ENCODE measurements around the gene RNASEH2A. TPM values are rescaled to one million over a fixed set of nuclear protein-coding genes. Genes with fewer than 3 reads are reported as not detected.
A peak's percentile ranks its signal among the peaks of the same experiment; 100 is the strongest.

The RNASEH2A gene
- total RNA-seq, 4 donors from 2014 or later = 2.3 to 18.9 (median 3.1) TPM

GRCh38 chr19:12834566-12834943 lies 28.2 kb downstream of the RNASEH2A start, which contains the start of gene RTBDN:
Gene RTBDN (minus strand): TSS chr19:12834579. CDS start chr19:12829979, 4,600 bp downstream.
- DNase-seq = no peak
- intact Hi-C loops (cut with DNase I; ENCODE audit: low total_unique reads) = no loop called here
- no peak within 1 kb of the TSS for H3K27ac ChIP-seq
- TF ChIP-seq CTCF (IDR thresholded peaks at IDR 0.05) (no peak), POLR2A (IDR thresholded peaks at IDR 0.05) (no peak)
- H3K4me3 ChIP-seq = peak within 1 kb of the TSS in 1 of 2 donors; percentile 23
- no peaks in the 10 kb centered on the region for H3K36me3 ChIP-seq
- peaks cover 0 to 14% of the 10 kb centered on the region in 2 donors for H3K4me1 ChIP-seq
- H3K9me3 ChIP-seq = no peaks in the 10 kb centered on the region
- peaks cover 53 to 70% of the 10 kb centered on the region in 2 donors for H3K27me3 ChIP-seq

GRCh38 chr19:12834976-12835757 lies 28.8 kb downstream of the RNASEH2A start:
- no peak for TF ChIP-seq CTCF (IDR thresholded peaks at IDR 0.05)
- TF ChIP-seq POLR2A (IDR thresholded peaks at IDR 0.05) = no peak
- no peak overlapping the region for H3K4me3 ChIP-seq
- no peaks in the 10 kb centered on the region for H3K36me3 ChIP-seq
- no peak for DNase-seq
- intact Hi-C loops (cut with DNase I; ENCODE audit: low total_unique reads) = no loop called here
- no peaks in the 10 kb centered on the region for H3K9me3 ChIP-seq
- H3K27me3 ChIP-seq = peaks cover 55 to 65% of the 10 kb centered on the region in 2 donors
- no peak overlapping the region for H3K27ac ChIP-seq
- H3K4me1 ChIP-seq = peaks cover 0 to 14% of the 10 kb centered on the region in 2 donors

- Histone ChIP-seq H3K9me3 (no peaks in the 10 kb centered on the region), H3K36me3 (no peaks in the 10 kb centered on the region), H3K27me3 (peaks cover 62 to 64% of the 10 kb centered on the region in 2 donors), H3K27ac (no peak overlapping the region), H3K4me3 (no peak overlapping the region), H3K4me1 (peaks cover 0 to 19% of the 10 kb centered on the region in 2 donors)
- DNase-seq = no peak
- no peak for TF ChIP-seq POLR2A (IDR thresholded peaks at IDR 0.05)
- no peak for TF ChIP-seq CTCF (IDR thresholded peaks at IDR 0.05)
- intact Hi-C loops (cut with DNase I; ENCODE audit: low total_unique reads) = no loop called here
Observed at GRCh38 chr19:12836529-12836863, 30.1 kb downstream of the RNASEH2A start.

- no peak for TF ChIP-seq POLR2A (IDR thresholded peaks at IDR 0.05)
- no peak for TF ChIP-seq CTCF (IDR thresholded peaks at IDR 0.05)
- no peak for DNase-seq
- Histone ChIP-seq H3K27ac (no peak overlapping the region), H3K36me3 (no peaks in the 10 kb centered on the region), H3K9me3 (no peaks in the 10 kb centered on the region), H3K27me3 (peaks cover 55 to 57% of the 10 kb centered on the region in 2 donors), H3K4me3 (no peak overlapping the region), H3K4me1 (peaks cover 0 to 19% of the 10 kb centered on the region in 2 donors)
- intact Hi-C loops (cut with DNase I; ENCODE audit: low total_unique reads) = no loop called here
Observed at GRCh38 chr19:12837225-12837624, 30.8 kb downstream of the RNASEH2A start.

- Histone ChIP-seq H3K9me3 (no peaks in the 10 kb centered on the region), H3K27me3 (peaks cover 49 to 56% of the 10 kb centered on the region in 2 donors), H3K36me3 (no peaks in the 10 kb centered on the region), H3K27ac (no peak within 1 kb of the TSS), H3K4me1 (peaks cover 0 to 19% of the 10 kb centered on the region in 2 donors), H3K4me3 (no peak within 1 kb of the TSS)
- TF ChIP-seq CTCF (IDR thresholded peaks at IDR 0.05) = peak in 3 of 4 experiments; percentile 21 to 30 (median 24)
- no peak for TF ChIP-seq POLR2A (IDR thresholded peaks at IDR 0.05)
- no peak for DNase-seq
- intact Hi-C loops (cut with DNase I; ENCODE audit: low total_unique reads) = no loop called here
Observed at GRCh38 chr19:12838182-12838885, 31.9 kb downstream of the RNASEH2A start, which contains the start of gene MAST1. Gene MAST1 (plus strand): TSS chr19:12838515. CDS start chr19:12838573, 58 bp downstream.

Measured in uterus (tissue), 4 donors.